NOMO-1 (cell line): Measurements from ENCODE around the gene RBM48.
A peak's percentile ranks its signal among the peaks of the same experiment; 100 is the strongest.
"Not testable (repeated sequence)": the region's sequence is repeated elsewhere in the genome, so short reads cannot be mapped to it uniquely, and the experiment has no call there.

ENCODE experiments used
- DNase-seq, 2 experiments: peaks; one replicate each; lab custom pipeline; 2025; ENCODE audit not compliant: unreplicated experiment in 2 of 2; lab: John Stamatoyannopoulos, UW

The RBM48 gene

DNA sequence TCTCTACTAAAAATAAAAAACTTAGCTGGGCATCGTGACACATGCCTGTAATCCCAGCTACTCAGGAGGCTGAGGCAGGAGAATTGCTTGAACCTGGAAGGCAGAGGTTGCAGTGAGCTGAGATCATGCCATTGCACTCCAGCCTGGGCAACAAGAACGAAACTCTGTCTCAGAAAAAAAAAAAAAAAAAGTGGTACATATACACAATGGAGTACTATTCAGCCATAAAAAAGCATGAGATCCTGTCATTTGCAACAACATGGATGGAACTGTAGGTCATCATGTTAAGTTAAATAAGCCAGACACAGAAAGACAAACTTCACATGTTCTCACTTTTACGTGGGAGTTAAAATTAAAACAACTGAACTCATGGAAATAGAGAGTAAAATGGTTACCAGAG lies 14.9 kb downstream of the RBM48 start:
- not testable (repeated sequence) for DNase-seq

DNA sequence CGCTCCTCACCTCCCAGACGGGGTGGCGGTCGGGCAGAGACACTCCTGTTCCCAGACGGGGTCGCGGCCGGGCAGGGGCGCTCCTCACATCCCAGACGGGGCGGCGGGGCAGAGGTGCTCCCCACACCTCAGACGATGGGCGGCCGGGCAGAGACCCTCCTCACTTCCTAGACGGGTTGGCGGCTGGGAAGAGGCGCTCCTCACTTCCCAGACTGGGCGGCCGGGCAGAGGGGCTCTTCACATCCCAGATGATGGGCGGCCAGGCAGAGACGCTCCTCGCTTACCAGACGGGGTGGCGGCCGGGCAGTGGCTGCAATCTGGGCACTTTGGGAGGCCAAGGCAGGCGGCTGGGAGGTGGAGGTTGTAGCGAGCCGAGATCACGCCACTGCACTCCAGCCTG lies 16.5 kb downstream of the RBM48 start:
- not testable (repeated sequence) for DNase-seq

DNA sequence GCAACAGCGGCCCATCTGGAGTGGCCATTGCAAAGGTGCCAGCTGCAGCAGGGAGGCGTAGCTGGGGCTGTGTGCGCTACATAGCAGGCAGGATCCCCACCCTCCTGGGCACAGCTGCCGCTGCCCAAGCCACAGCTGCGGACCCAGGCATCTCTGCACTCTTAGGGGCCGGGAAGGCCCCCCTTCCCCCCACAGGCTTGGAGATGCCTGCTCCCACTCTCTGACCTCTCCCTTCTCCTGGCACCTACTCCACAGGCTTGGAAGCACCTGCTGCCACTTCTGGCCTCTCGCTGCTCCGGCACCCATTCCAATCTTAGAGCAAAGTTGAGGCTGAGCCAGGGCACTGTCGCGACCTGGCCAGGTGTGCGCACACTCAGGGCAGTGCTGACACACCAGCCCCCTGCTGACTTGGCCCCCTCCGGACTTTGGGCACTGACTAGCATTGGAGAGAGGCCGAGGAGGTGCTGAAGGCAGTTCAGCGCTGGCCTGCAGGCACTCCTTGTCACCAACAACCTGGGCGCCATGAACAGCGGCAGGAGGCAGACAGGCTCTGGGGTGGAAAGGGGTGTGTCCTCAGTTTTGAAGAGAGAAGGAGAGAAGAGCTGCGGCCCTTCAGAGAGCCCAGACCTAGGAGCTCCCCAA lies 18.4 kb downstream of the RBM48 start:
- no peak for DNase-seq

DNA sequence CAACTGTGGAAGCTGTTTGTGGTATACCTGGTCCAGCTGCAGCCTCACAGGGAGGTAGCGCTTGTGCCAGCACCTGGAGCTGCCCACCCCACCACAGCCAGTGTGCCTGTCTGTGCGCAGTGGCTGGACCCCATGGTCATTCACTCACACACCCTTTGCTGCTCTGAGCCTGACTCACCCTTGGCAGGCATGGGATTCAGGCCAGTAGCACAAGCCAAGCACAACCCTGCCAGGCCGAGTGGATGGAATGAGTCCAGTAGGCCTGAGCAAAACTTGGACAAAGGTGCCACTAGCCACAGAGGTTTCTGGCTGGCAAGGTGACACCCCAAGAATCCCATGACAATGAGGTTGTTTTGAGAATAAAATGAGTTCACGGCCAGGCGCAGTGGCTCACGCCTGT lies 19.0 kb downstream of the RBM48 start:
- DNase-seq: no peak

DNA sequence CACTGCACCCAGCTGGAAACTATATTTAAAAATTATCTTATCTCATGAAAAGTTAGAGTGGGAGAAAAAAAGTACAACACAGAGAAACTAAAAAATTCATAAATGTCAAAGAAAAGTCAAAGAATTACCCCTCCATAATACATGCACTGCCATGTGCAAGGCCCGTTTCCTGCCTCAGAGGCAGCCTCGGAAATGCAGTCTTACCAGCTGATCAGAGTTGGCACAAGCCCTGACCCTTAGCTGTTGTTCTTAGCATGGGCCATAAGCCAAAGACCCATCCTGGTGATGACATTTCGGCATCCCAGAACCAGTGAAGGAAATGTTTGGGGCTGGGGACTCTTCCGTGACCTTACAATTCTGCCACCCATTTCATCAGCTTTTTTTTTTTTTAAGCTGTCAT lies 21.6 kb downstream of the RBM48 start:
- no peak for DNase-seq

DNA sequence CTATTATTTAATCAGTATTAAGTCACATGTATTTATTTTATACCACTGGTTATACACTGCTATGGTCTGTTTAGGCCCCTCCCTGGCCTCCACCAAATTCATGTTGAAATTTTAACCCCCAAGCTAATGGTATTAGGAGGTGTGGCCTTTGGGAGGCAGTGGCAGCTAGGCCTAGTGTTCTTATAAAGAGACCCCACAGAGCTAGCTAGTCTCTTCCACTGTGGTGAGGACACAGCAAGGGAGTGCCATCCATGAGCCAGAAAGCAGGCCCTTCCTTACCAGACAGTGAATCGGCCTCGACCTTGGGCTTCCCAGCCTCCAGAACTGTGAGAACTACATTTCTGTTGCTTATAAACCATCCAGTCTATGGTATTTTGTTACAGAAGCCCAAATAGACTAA lies 28.7 kb downstream of the RBM48 start:
- DNase-seq: no peak

DNA sequence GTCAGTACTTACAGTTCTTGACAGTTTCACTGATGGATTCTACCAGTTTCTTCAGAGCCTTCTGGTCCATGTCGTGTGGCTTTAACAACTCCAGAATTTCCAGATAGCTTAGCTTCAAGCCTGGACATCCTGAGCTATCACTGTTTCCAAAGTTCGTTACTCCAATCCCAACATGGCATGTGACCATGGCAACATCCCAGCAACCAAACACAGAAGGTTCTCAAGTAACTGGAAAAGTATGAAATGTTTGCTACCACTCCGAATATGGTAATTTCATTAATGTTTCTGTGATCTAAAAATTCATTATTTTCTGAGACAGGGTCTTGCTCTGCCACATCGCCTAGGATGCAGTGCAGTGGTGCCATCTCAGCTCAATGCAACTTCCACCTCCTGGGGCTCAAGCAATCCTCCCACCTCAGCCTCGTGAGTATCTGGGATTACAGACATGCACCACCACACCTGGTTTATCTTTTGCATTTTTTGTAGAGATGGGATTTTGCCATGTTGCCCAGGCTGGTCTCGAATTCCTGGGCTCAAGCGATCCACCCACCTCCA lies 29.3 kb downstream of the RBM48 start:
- DNase-seq: no peak

DNA sequence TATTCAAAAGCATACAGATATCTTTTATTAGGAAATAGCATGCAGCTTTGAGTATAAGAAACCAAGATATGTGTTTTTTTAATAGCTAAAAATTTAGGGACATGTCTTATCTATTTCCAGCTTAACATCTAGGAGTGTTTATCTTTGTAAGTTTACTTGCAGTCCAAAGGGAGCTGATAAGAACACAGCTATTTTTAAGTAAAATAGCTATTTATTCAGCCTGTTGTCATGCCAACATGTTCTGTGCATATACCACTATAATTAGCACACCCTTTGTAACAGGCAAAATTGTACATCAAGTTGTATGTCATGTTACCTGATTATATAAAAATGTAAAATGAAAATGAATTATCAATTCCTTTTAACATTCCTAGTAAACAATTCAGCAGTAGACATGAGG lies 32.0 kb downstream of the RBM48 start:
- no peak for DNase-seq

DNA sequence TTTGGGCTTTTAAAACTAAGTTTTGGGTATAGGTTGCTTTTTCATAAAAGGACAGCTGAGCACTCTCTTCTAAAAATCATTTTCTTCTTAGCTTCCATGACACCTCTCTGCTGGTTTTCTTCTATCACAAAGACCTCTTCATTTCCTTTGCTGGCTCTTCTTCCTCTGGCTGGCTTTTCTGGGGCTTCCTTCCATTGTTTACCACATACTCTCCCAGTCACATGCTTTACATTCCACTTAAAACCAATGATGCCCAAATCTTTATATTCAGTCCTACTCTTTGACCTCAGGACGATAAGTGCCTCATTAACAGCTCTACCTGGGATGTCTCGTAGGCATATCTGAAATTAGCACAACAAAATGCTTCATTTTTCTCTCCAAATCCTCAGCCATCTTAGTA lies 34.8 kb downstream of the RBM48 start:
- DNase-seq: no peak

DNA sequence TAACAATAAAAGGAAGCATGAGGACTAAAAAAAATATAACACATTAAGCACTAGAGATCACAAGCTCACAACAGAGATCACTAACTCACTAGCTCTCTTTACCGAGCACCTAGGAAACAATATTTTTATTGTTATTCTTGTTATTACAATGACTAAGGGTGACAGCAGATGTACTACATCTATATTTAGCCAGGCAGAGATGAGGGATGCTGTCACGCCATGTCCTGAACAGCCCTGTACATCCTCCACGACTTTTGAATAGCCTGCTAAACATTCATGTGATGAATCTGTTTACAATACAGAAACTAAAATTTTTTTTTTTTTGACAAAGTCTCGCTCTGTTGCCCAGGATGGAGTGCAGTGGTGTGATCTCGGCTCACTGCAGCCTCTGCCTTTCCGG lies 38.9 kb downstream of the RBM48 start:
- DNase-seq: no peak

DNA sequence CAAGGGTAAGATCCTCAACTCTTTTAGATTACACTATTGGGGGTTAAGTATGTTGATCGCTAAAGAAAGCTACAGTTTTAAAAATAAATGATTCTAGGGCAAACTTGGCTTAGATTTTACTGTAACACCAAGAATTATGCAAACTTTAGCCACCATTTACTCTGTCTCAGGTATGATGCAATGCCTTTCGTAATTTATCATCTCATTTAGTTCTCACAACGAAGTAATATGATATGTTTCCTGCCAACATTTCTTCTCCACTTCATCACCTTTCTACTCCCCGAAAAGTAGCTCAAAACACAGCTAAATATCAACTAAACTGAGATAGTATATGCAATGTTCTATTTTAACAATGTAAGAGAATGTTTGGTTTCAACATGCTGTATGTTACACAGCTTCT lies 40.5 kb downstream of the RBM48 start:
- DNase-seq: peak; percentile 42 to 91

DNA sequence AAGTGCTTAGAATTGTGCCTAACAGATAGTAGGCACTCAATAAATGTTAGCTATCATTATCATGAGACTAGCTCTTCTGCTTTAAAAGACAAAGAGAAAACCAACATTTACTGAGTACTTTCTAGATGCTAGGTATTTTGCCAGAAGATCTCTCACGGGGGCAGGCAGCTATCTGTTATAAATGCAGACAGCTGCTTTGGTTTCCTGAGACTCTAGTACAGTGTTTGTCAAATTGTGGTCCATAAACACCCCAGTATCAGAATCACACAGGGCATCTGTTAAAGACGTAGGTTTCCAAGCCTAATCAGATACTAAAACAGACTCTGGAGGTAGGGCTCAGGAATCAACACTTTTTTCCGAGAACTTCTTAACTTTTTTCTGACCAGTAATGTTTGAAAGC lies 47.7 kb downstream of the RBM48 start:
- DNase-seq: no peak

DNA sequence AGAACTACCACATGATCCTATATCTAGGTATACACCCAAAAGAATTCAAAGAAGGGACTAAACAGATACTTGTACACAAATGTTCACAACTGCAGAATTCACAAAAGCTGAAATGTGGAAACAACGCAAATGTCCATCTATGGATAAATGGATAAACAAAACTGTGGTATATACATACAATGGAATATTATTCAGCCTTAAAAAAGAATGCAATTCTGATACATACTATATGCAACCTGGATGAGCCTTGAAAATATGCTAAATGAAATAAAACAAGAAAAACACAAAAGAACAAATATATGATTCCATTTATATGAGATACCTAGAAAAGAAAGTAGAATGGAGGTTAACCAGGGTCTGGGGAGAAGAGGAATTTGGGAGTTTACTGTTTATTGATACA lies 54.4 kb downstream of the RBM48 start:
- no peak for DNase-seq

DNA sequence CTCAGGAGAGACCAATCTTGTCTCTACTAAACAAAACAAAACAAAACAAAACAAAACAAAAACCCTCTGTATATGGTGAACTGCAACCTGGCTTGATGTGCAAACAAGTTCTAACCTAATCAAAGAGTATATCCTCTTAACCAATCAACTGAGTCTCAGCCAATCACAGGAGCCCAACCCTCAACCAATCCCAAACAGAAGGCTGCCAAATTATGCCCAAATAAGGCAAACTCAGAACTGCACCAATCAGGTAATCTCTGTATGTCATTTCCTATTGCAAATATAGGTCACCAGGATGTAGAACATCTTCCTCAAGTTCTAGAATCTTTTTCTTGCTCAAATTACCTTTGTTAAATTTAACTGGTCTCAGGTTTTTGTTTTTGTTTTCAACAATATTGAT lies 56.4 kb downstream of the RBM48 start:
- peak in 1 of 2 experiments; percentile 45 for DNase-seq

DNA sequence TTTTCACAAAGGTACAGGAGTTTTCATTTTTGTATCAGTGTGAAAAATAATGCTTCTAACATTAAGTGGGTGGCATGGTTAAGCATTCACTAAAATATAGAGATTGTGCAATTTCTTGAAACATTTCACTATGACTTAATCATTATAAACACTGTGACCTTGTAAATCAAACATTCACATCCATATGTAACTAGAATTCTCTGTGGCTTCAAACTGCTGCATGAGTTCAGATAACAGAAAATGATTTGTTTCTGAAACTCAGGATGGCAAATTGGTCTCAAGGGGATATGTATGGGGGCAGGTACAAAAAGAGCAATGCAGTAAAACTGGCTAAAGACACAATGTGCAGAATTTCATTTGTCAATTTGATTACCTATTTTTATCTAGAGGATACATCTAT lies 57.8 kb downstream of the RBM48 start:
- DNase-seq: peak in 1 of 2 experiments; percentile 67

DNA sequence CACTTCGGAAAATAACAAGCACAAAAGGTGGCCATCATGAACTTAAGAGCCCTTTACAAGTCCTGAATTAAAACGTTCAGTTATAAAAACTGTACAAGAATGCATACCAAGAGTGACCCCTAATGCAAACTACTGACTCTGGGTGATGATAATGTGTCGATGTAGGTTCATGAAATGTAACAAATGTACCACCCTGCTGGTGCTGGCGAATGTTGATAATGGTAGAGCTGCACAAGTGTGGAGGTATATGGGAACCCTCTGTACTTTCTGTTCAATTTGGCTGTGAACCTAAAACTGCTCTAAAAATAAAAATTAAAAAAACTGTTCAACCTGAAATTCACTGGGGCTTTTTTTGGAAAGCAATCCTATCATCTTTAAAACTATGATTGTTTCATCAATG lies 58.2 kb downstream of the RBM48 start:
- no peak for DNase-seq
